Caco-2 (cell line): ENCODE results near the gene ADM2. TPM values are rescaled to one million over a fixed set of nuclear protein-coding genes. Genes with fewer than 3 reads are reported as not detected.

ENCODE experiments used
- BruUV-seq: library from RNA; stranded (reverse); fragments of 400-500 nt; replicated peaks from 2 replicates; lab custom pipeline; 2021; lab: Mats Ljungman, UMichigan
- CTCF ChIA-PET: fragments of 300-600 bp; sonication (Branson Sonifier 250); formaldehyde crosslinking; loops from one replicate; lab custom pipeline; 2022; ENCODE audit warnings: antibody characterized with exemption; lab: Charles Lee
- POLR2A ChIA-PET: fragments of 300-600 bp; sonication (Branson Sonifier 250); formaldehyde crosslinking; loops from one replicate; lab custom pipeline; 2022; ENCODE audit warnings: antibody characterized with exemption; lab: Charles Lee
- DNase-seq, 2 experiments: peaks; one replicate each; pipeline versions ENCODE4 v3.0.0 to v3.0.0-alpha.2; 2020 to 2022
- H3K27me3 ChIP-seq: replicated peaks from 2 replicates; pipeline ENCODE4 v1.6.0; 2011; ENCODE audit warnings: low read length; ENCODE audit not compliant: control insufficient read depth, insufficient read depth
- H3K36me3 ChIP-seq: 2 replicates; pipeline ENCODE4 v1.5.1; 2011; ENCODE audit warnings: low read length; ENCODE audit not compliant: control insufficient read depth, insufficient read depth
- H3K4me1 ChIP-seq: fragments of 250-450 bp; sonication (Bioruptor Pico); 2 replicates; pipeline ENCODE4 v1.5.1; 2020; ENCODE audit warnings: mild to moderate bottlenecking
- H3K4me3 ChIP-seq: 2 replicates; pipeline ENCODE4 v1.5.1; 2011; ENCODE audit warnings: low read depth, mild to moderate bottlenecking, control low read depth, low read length
- H3K9me3 ChIP-seq: fragments of 250-450 bp; sonication (Bioruptor Pico); 2 replicates; pipeline ENCODE4 v1.5.1; 2020; ENCODE audit warnings: mild to moderate bottlenecking, moderate library complexity
- H3K27ac Mint-ChIP-seq: one replicate; pipeline ENCODE4 v1.8.0; 2022; ENCODE audit warnings: mixed read lengths; ENCODE audit not compliant: unreplicated experiment
- H3K27me3 Mint-ChIP-seq: one replicate; pipeline ENCODE4 v1.8.0; 2022; ENCODE audit warnings: mixed read lengths; ENCODE audit not compliant: insufficient read depth, unreplicated experiment
- H3K36me3 Mint-ChIP-seq: one replicate; pipeline ENCODE4 v1.8.0; 2022; ENCODE audit warnings: mild to moderate bottlenecking, mixed read lengths; ENCODE audit not compliant: insufficient read depth, unreplicated experiment
- H3K4me1 Mint-ChIP-seq: one replicate; pipeline ENCODE4 v1.8.0; 2022; ENCODE audit warnings: low read depth, mixed read lengths; ENCODE audit not compliant: unreplicated experiment
- H3K4me3 Mint-ChIP-seq: one replicate; pipeline ENCODE4 v1.8.0; 2022; ENCODE audit warnings: mild to moderate bottlenecking, moderate library complexity, mixed read lengths; ENCODE audit not compliant: unreplicated experiment
- H3K9me3 Mint-ChIP-seq: one replicate; pipeline ENCODE4 v1.8.0; 2022; ENCODE audit warnings: mixed read lengths; ENCODE audit not compliant: unreplicated experiment
- CTCF ChIP-seq, 2 experiments: fragments of 200-600 bp in 1 of 2; IDR thresholded peaks; 1 replicate in 1 of 2; 2 replicates in 1 of 2; pipeline versions ENCODE4 v1.5.1 to v1.8.0; 2011 to 2022; ENCODE audit warnings: antibody characterized with exemption in 1 of 2, control low read depth in 1 of 2, inconsistent platforms in 1 of 2, low read depth in 1 of 2, low read length in 1 of 2, mild to moderate bottlenecking in 1 of 2, moderate library complexity in 1 of 2; ENCODE audit not compliant: insufficient read depth in 1 of 2, severe bottlenecking in 1 of 2, unreplicated experiment in 1 of 2
- intact Hi-C: fragments of 100-400 bp; cut with micrococcal nuclease; formaldehyde crosslinking; loops from one replicate; pipeline ENCODE4 v1.10.0; 2022; ENCODE audit not compliant: unreplicated experiment
- total RNA-seq: library from RNA; stranded (reverse); gene quantifications from 2 replicates; pipeline ENCODE4 v1.2.3, GENCODE V29; 2022

ADM2 gene
- total RNA-seq, 1 experiment from 2014 or later: 30.5 TPM

DNA sequence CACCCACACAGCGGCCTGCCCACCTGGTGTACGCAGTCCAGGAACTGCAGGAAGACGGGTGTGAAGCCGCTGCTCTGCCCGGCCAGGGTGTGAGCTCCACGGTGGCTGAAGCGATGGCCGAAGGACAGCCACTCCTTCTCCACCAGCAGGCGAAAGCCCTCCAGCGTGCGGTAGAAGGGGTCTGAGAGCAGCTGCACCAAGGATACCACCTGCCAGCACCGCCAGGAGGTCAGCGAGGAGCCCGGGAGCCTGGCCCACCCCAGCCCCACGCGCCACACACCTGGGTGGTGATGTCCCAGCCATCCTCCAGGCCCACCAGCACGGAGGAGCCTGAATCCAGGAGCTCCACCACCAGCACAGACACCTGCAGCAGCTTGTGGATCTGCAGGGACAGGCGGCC is 26.1 kb upstream of the ADM2 start:
- no peak overlapping the region for H3K27ac Mint-ChIP-seq
- BruUV-seq: no TSS peak
- no peak for DNase-seq
- no peaks in the 10 kb centered on the region for H3K27me3 Mint-ChIP-seq
- no peaks in the 10 kb centered on the region for H3K4me1 Mint-ChIP-seq
- Histone ChIP-seq H3K4me1 (no peaks in the 10 kb centered on the region), H3K36me3 (no peaks in the 10 kb centered on the region; the same call in 1 of the 2 replicates), H3K9me3 (no peaks in the 10 kb centered on the region), H3K4me3 (no peak overlapping the region), H3K27me3 (no peaks in the 10 kb centered on the region)
- peaks cover 68% of the 10 kb centered on the region for H3K36me3 Mint-ChIP-seq
- intact Hi-C loops: no loop called here
- no peak for TF ChIP-seq CTCF (IDR thresholded peaks at IDR 0.05; ENCODE audit: insufficient read depth in 1 of 2, low read depth in 1 of 2, low read length in 1 of 2, severe bottlenecking in 1 of 2, unreplicated experiment in 1 of 2)
- ChIA-PET POLR2A (no interaction called here), CTCF (no interaction called here)
- no peak overlapping the region for H3K4me3 Mint-ChIP-seq
- no peaks in the 10 kb centered on the region for H3K9me3 Mint-ChIP-seq

DNA sequence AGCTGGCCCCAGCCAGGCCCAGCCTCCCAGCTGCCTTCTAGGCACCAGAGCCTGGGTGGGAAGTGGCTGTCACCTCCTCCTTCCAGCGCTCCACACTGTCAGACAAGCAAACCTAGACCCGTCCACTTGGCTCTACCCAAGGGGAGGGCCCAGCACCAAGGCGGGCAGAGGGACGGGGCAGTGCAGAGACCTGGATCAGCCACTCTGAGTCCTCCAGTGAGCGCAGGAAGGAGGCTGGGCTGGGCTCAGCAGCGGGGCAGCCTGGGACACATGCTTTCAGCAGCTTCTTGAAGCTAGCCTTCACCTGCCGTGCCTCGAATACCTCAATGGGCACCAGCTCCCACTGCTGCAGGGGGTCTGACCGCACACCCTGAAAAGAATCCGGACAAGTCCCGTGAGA is 25.3 kb upstream of the ADM2 start:
- peaks cover 3% of the 10 kb centered on the region for H3K4me1 Mint-ChIP-seq
- no TSS peak for BruUV-seq

GRCh38 chr22:50456466-50457234 is 24.7 kb upstream of the ADM2 start:
- ChIA-PET POLR2A (no interaction called here), CTCF (interaction anchor here (1.8 kb wide), 1 partner anchor 42 kb away, joined by 9 read pairs; no protein-coding TSS in a partner anchor)
- DNase-seq: peak in 1 of 2 experiments; percentile 46
- Mint-ChIP-seq H3K4me1 (peaks cover 5% of the 10 kb centered on the region), H3K27me3 (no peaks in the 10 kb centered on the region), H3K36me3 (peaks cover 61% of the 10 kb centered on the region), H3K9me3 (no peaks in the 10 kb centered on the region), H3K4me3 (no peak overlapping the region), H3K27ac (no peak overlapping the region)
- no peak overlapping the region for H3K4me3 ChIP-seq
- H3K9me3 ChIP-seq: no peaks in the 10 kb centered on the region
- H3K27me3 ChIP-seq: no peaks in the 10 kb centered on the region
- TF ChIP-seq CTCF (IDR thresholded peaks at IDR 0.05; ENCODE audit: insufficient read depth in 1 of 2, low read depth in 1 of 2, low read length in 1 of 2, severe bottlenecking in 1 of 2, unreplicated experiment in 1 of 2): peak; percentile 37 to 49
- no TSS peak for BruUV-seq
- H3K4me1 ChIP-seq: peaks cover 6% of the 10 kb centered on the region; the same call in 1 of the 2 replicates
- peaks cover 3% of the 10 kb centered on the region; the same call in 1 of the 2 replicates for H3K36me3 ChIP-seq
- intact Hi-C loops: loop anchor here (1.0 kb wide), 1 partner anchor 42 kb away; no protein-coding TSS in a partner anchor

More for the DNA sequence above, 25.3 kb upstream of the ADM2 start:
- H3K27ac Mint-ChIP-seq: no peak overlapping the region
- peaks cover 3% of the 10 kb centered on the region; the same call in 1 of the 2 replicates for H3K36me3 ChIP-seq
- H3K9me3 ChIP-seq: no peaks in the 10 kb centered on the region
- ChIA-PET POLR2A (no interaction called here), CTCF (no interaction called here)
- H3K4me3 Mint-ChIP-seq: no peak overlapping the region
- no peaks in the 10 kb centered on the region for H3K27me3 Mint-ChIP-seq
- no peaks in the 10 kb centered on the region for H3K27me3 ChIP-seq
- H3K4me3 ChIP-seq: no peak overlapping the region
- no peaks in the 10 kb centered on the region for H3K9me3 Mint-ChIP-seq
- DNase-seq: no peak
- H3K4me1 ChIP-seq: peaks cover 5% of the 10 kb centered on the region; the same call in 1 of the 2 replicates
- H3K36me3 Mint-ChIP-seq: peaks cover 65% of the 10 kb centered on the region
- intact Hi-C loops: no loop called here
- TF ChIP-seq CTCF (IDR thresholded peaks at IDR 0.05; ENCODE audit: insufficient read depth in 1 of 2, low read depth in 1 of 2, low read length in 1 of 2, severe bottlenecking in 1 of 2, unreplicated experiment in 1 of 2): no peak
